ENCODE data around the gene B4GALNT4.

- TF ChIP-seq CTCF (conservative IDR thresholded peaks at IDR 0.05) (no peak), EZH2 (IDR thresholded peaks at IDR 0.05; ENCODE audit: low read depth) (no peak)
Observed at GRCh38 chr11:391117-392017, 22.1 kb downstream of the B4GALNT4 start.
